H1 (cell line): ENCODE results near the gene CIITA. TPM values are rescaled to one million over a fixed set of nuclear protein-coding genes. Genes with fewer than 3 reads are reported as not detected.
A peak's percentile ranks its signal among the peaks of the same experiment; 100 is the strongest.

Experiments used
- CTCF ChIA-PET: fragments of 300-600 bp; sonication (Branson Sonifier 250); formaldehyde crosslinking; loops from one replicate; lab custom pipeline; 2021; ENCODE audit not compliant: partially characterized antibody; lab: Charles Lee
- POLR2A ChIA-PET: fragments of 300-600 bp; sonication (Branson Sonifier 250); formaldehyde crosslinking; loops from one replicate; lab custom pipeline; 2021; ENCODE audit warnings: inconsistent platforms; ENCODE audit not compliant: partially characterized antibody; lab: Charles Lee
- DNase-seq, 2 experiments: peaks; one replicate each; pipeline versions ENCODE4 v3.0.0 to v3.0.0-alpha.2; 2010 to 2022; ENCODE audit warnings: low spot score in 2 of 2, low read depth in 1 of 2, mixed read lengths in 1 of 2
- FAIRE-seq: peaks from 2 replicates; lab custom pipeline; 2011; peaks lifted over from hg19 to GRCh38; lab: Jason Lieb, UNC
- H2AFZ ChIP-seq: 2 replicates; pipeline ENCODE4 v1.8.1; 2012; ENCODE audit warnings: low read length, inconsistent platforms
- H2AK5ac ChIP-seq: 2 replicates; pipeline ENCODE4 v1.6.1; 2013; ENCODE audit warnings: low read depth, low read length
- H2BK120ac ChIP-seq: replicated peaks from 2 replicates; pipeline ENCODE3; 2013; ENCODE audit warnings: low read depth, low read length, inconsistent platforms
- H2BK12ac ChIP-seq: 2 replicates; pipeline ENCODE4 v1.6.1; 2013; ENCODE audit warnings: low read depth, low read length
- H2BK15ac ChIP-seq: 2 replicates; pipeline ENCODE4 v1.6.1; 2013; ENCODE audit warnings: low read length
- H2BK20ac ChIP-seq: 2 replicates; pipeline ENCODE4 v1.6.1; 2013; ENCODE audit warnings: low read length
- H2BK5ac ChIP-seq: 2 replicates; pipeline ENCODE4 v1.6.1; 2013; ENCODE audit warnings: low read depth, low read length
- H3K14ac ChIP-seq: 2 replicates; pipeline ENCODE4 v1.6.1; 2013; ENCODE audit warnings: inconsistent platforms; ENCODE audit not compliant: insufficient read length
- H3K18ac ChIP-seq: 2 replicates; pipeline ENCODE4 v1.6.1; 2013; ENCODE audit warnings: low read length; ENCODE audit errors: extremely low read depth
- H3K23ac ChIP-seq: 2 replicates; pipeline ENCODE4 v1.6.1; 2013; ENCODE audit warnings: inconsistent platforms; ENCODE audit not compliant: insufficient read length
- H3K23me2 ChIP-seq: 2 replicates; pipeline ENCODE4 v1.6.1; 2013; ENCODE audit warnings: low read depth, low read length
- H3K27ac ChIP-seq: 2 replicates; pipeline ENCODE4 v1.6.1; 2011; ENCODE audit warnings: low read depth, low read length, inconsistent platforms
- H3K27me3 ChIP-seq, 4 experiments: replicated peaks in 1 of 4; 1 replicate in 1 of 4; 2 replicates in 3 of 4; pipeline versions ENCODE4 v1.6.1 to v1.8.1; 2011 to 2013; ENCODE audit warnings: low read length in 3 of 4, mild to moderate bottlenecking in 3 of 4, inconsistent platforms in 2 of 4, mixed read lengths in 2 of 4, moderate library complexity in 1 of 4; ENCODE audit not compliant: control insufficient read depth in 3 of 4, insufficient read depth in 3 of 4; ENCODE audit errors: extremely low read depth in 1 of 4
- H3K36me3 ChIP-seq, 4 experiments: 2 replicates each; pipeline versions ENCODE4 v1.6.1 to v1.8.1; 2011 to 2013; ENCODE audit warnings: mild to moderate bottlenecking in 4 of 4, low read length in 3 of 4, moderate library complexity in 2 of 4, control low read depth in 1 of 4, inconsistent platforms in 1 of 4; ENCODE audit not compliant: insufficient read depth in 4 of 4, control insufficient read depth in 2 of 4
- H3K4ac ChIP-seq: replicated peaks from 2 replicates; pipeline ENCODE3; 2013; ENCODE audit warnings: low read length, low read depth, mixed read lengths, inconsistent platforms; ENCODE audit not compliant: insufficient read length
- H3K4me1 ChIP-seq, 4 experiments: replicated peaks in 1 of 4; 1 replicate in 1 of 4; 2 replicates in 3 of 4; pipeline versions ENCODE4 v1.6.1 to v1.8.1; 2011 to 2013; ENCODE audit warnings: low read length in 3 of 4, inconsistent platforms in 2 of 4, mixed read lengths in 1 of 4; ENCODE audit not compliant: insufficient read depth in 4 of 4, control insufficient read depth in 3 of 4
- H3K4me2 ChIP-seq, 2 experiments: 2 replicates each; pipeline versions ENCODE4 v1.6.1 to v1.8.1; 2011 to 2013; ENCODE audit warnings: low read depth in 2 of 2, low read length in 2 of 2, control low read depth in 1 of 2, inconsistent platforms in 1 of 2, mild to moderate bottlenecking in 1 of 2; ENCODE audit not compliant: insufficient read depth in 1 of 2
- H3K4me3 ChIP-seq, 4 experiments: fragments of 200-600, 300-600 bp in 1 of 4; sonication (generic), shearing (Covaris generic), sonication (Bioruptor Twin) in 1 of 4; 2 replicates each; pipeline versions ENCODE4 v1.5.1 to v1.8.1; 2011 to 2016; ENCODE audit warnings: low read length in 4 of 4, low read depth in 3 of 4, control low read depth in 2 of 4, inconsistent platforms in 2 of 4, mild to moderate bottlenecking in 2 of 4, mixed read lengths in 1 of 4, moderate library complexity in 1 of 4; ENCODE audit not compliant: insufficient read depth in 2 of 4; ENCODE audit errors: extremely low read depth in 1 of 4
- H3K56ac ChIP-seq: replicated peaks from 2 replicates; pipeline ENCODE3; 2013; ENCODE audit warnings: low read depth, mild to moderate bottlenecking, mixed read lengths, low read length, inconsistent platforms; ENCODE audit not compliant: insufficient read length
- H3K79me1 ChIP-seq: 2 replicates; pipeline ENCODE4 v1.6.1; 2013; ENCODE audit warnings: low read depth, low read length, control low read depth
- H3K79me2 ChIP-seq, 2 experiments: 2 replicates each; pipeline versions ENCODE4 v1.6.1 to v1.8.1; 2012 to 2013; ENCODE audit warnings: low read length in 2 of 2, mild to moderate bottlenecking in 2 of 2, inconsistent platforms in 1 of 2; ENCODE audit not compliant: insufficient read depth in 2 of 2, control insufficient read depth in 1 of 2
- H3K9ac ChIP-seq, 4 experiments: replicated peaks in 1 of 4; 1 replicate in 1 of 4; 2 replicates in 3 of 4; pipeline versions ENCODE4 v1.6.1 to v1.8.1; 2011 to 2013; ENCODE audit warnings: low read depth in 3 of 4, low read length in 3 of 4, control low read depth in 2 of 4, mild to moderate bottlenecking in 2 of 4, moderate library complexity in 2 of 4, inconsistent platforms in 1 of 4; ENCODE audit errors: extremely low read depth in 1 of 4
- H3K9me3 ChIP-seq, 2 experiments: 2 replicates each; pipeline versions ENCODE4 v1.6.1 to v1.8.1; 2012 to 2013; ENCODE audit warnings: mild to moderate bottlenecking in 2 of 2, moderate library complexity in 2 of 2, control low read depth in 1 of 2, inconsistent platforms in 1 of 2, low read depth in 1 of 2, low read length in 1 of 2, mixed read lengths in 1 of 2; ENCODE audit not compliant: insufficient read depth in 2 of 2
- H4K20me1 ChIP-seq, 2 experiments: replicated peaks in 1 of 2; 2 replicates each; pipeline versions ENCODE3 to v1.8.1; 2011 to 2013; ENCODE audit warnings: inconsistent platforms in 2 of 2, low read length in 2 of 2, mild to moderate bottlenecking in 1 of 2; ENCODE audit not compliant: insufficient read depth in 2 of 2, control insufficient read depth in 1 of 2
- H4K5ac ChIP-seq: 2 replicates; pipeline ENCODE4 v1.6.1; 2013; ENCODE audit warnings: low read length, low read depth, mixed read lengths, inconsistent platforms; ENCODE audit not compliant: insufficient read length
- H4K8ac ChIP-seq: 2 replicates; pipeline ENCODE4 v1.8.0; 2013; ENCODE audit warnings: mild to moderate bottlenecking, moderate library complexity, low read length, inconsistent platforms; ENCODE audit not compliant: insufficient read depth; ENCODE audit errors: extremely low read depth
- H4K91ac ChIP-seq: replicated peaks from 2 replicates; pipeline ENCODE3; 2013; ENCODE audit warnings: low read length, mixed read lengths, inconsistent platforms; ENCODE audit not compliant: insufficient read length
- CHD2 ChIP-seq: IDR thresholded peaks from 2 replicates; pipeline ENCODE4 v1.6.1; 2012; ENCODE audit warnings: low read length, improper control_type of control experiment
- CREB1 ChIP-seq: IDR thresholded peaks from 2 replicates; pipeline ENCODE4 v1.6.1; 2012; ENCODE audit warnings: inconsistent platforms
- MAX ChIP-seq: IDR thresholded peaks from 2 replicates; pipeline ENCODE4 v1.6.1; 2012; ENCODE audit warnings: inconsistent platforms
- NANOG ChIP-seq: IDR thresholded peaks from 2 replicates; pipeline ENCODE4 v1.6.1; 2011; ENCODE audit warnings: low read length, low read depth, mild to moderate bottlenecking, inconsistent platforms; ENCODE audit not compliant: insufficient read depth, poor library complexity, severe bottlenecking
- PHF8 ChIP-seq: fragments of 200-600 bp; sonication (generic); conservative IDR thresholded peaks from 2 replicates; pipeline ENCODE4 v1.7.1; 2012; ENCODE audit warnings: low read depth, mild to moderate bottlenecking, inconsistent platforms, low read length, moderate library complexity
- POLR2A ChIP-seq, 2 experiments: IDR thresholded peaks; 1 replicate in 1 of 2; 2 replicates in 1 of 2; pipeline ENCODE4 v1.6.1; 2011; ENCODE audit warnings: low read depth in 2 of 2, low read length in 2 of 2, mild to moderate bottlenecking in 2 of 2; ENCODE audit errors: control extremely low read depth in 1 of 2
- SIRT6 ChIP-seq: IDR thresholded peaks from one replicate; pipeline ENCODE4 v1.7.1; 2012; ENCODE audit warnings: low read length, inconsistent platforms
- SP2 ChIP-seq: IDR thresholded peaks from 2 replicates; pipeline ENCODE4 v1.6.1; 2012; ENCODE audit warnings: mild to moderate bottlenecking, low read length, inconsistent platforms
- TAF7 ChIP-seq: optimal IDR thresholded peaks from 2 replicates; pipeline ENCODE3; 2011; ENCODE audit warnings: low read depth, mild to moderate bottlenecking, inconsistent platforms, low read length, moderate library complexity, borderline replicate concordance
- TEAD4 ChIP-seq: IDR thresholded peaks from 2 replicates; pipeline ENCODE4 v1.6.1; 2012; ENCODE audit warnings: low read depth, low read length, inconsistent platforms, mixed read lengths
- YY1 ChIP-seq: IDR thresholded peaks from 2 replicates; pipeline ENCODE4 v1.6.1; 2011; ENCODE audit warnings: low read depth, mild to moderate bottlenecking, low read length
- WGBS, 2 experiments: shearing (Covaris generic) in 1 of 2; methylation state at CpG; one replicate each; pipeline versions ENCODE4 v1.1.6 to v1.1.7; 2013 to 2015; ENCODE audit warnings: low lambda C conversion rate in 2 of 2, mixed read lengths in 2 of 2, inconsistent platforms in 1 of 2, low coverage in 1 of 2, missing lambda C conversion rate in 1 of 2; ENCODE audit not compliant: insufficient replicate concordance in 2 of 2, insufficient coverage in 1 of 2, insufficient read length in 1 of 2; ENCODE audit errors: extremely low coverage in 1 of 2, missing lambda C conversion rate in 1 of 2; 5-methylcytosine and 5-hydroxymethylcytosine counted together
- polyA plus RNA-seq, 7 experiments: library from polyadenylated mRNA; depleted of rRNA in 3 of 7; stranded (reverse) in 5 of 7; unstranded in 2 of 7; fragments of >200 nt in 5 of 7; fragments of 200-250 nt in 2 of 7; gene quantifications; 1 replicate in 5 of 7; 2 replicates in 1 of 7; 4 replicates in 1 of 7; pipeline versions ENCODE4 v1.2.1 to v1.2.3, GENCODE V29; 2011 to 2013; ENCODE audit warnings: missing spikeins in 2 of 7, mixed read lengths in 2 of 7
- total RNA-seq: library from RNA; stranded (reverse); fragmentation: NEBNext Ultra II Directional; extraction: Animal tissue kit (Norgen Biotek cat#: 25700); gene quantifications from 2 replicates; pipeline ENCODE4 v1.2.1, GENCODE V29; 2021

The CIITA gene
- total and polyA plus RNA-seq, 2 of the 8 experiments (the other 6 are each of a cell fraction or from before 2014, with no cell fraction given), result 0.07 to 0.17 TPM

DNA sequence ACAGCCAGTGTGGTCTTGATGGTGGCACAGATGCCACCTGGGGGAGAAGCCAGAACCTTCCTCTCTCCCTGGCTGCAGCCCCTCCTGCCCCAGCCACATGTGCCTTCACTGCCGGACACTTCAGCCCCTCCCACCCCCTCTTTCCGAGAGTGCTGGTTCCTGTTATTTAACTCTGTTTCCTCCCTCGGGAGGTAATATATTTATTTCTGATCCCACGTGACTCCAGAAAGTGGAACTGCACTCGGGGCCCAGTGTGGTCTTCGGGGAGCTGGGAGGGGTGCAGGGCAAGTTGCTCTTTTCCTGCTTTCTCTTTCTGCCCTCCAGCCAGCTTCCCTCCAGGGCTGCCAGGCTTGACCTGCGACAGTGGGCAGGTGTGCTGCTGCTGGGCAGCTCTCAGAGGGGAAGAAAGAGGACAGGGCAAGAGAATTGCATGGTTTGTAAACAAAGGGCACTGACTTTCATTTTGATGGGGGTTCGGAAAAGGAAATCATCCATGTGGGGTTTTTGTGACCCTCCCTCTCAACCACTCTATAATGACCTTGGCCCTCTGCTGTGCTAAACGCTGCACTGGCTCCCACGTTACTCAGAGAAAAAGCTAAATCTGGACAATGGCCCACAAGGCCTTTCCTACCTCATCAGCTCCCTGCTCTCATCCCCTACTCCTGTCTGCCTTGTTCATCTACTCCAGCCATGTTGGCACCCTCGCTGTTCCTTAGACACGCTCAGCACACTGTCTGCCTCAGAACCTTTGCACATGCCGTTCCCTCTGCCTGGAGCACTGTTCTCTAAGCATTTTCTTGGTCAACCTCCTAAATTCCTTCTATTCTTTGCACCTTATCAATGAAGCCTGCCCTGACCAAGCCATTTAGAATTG is 8.2 kb upstream of the CIITA start:
- Histone ChIP-seq H3K4me2 (no peak overlapping the region), H3K9ac (no peak overlapping the region), H4K8ac (no peak overlapping the region), H2AK5ac (no peak overlapping the region), H2BK120ac (no peak overlapping the region), H3K4me1 (peaks cover 0 to 2% (median 0%) of the 10 kb centered on the region in 4 experiments; a peak in 1 of 7 replicates), H2BK15ac (peak overlapping the region; percentile 81; the same call in 1 of the 2 replicates), H2BK5ac (no peak overlapping the region), H4K20me1 (no peaks in the 10 kb centered on the region), H3K14ac (no peak overlapping the region), H3K27me3 (no peaks in the 10 kb centered on the region), H3K9me3 (no peaks in the 10 kb centered on the region), H2BK12ac (no peak overlapping the region), H3K79me2 (no peaks in the 10 kb centered on the region), H3K27ac (no peak overlapping the region), H3K18ac (no peak overlapping the region)
- no peak for DNase-seq
- CTCF ChIA-PET, result interaction anchor here (0.7 kb wide), 2 partner anchors 11 to 32 kb away, joined by 3 to 5 read pairs; no protein-coding TSS in a partner anchor
- TF ChIP-seq POLR2A (IDR thresholded peaks at IDR 0.05; ENCODE audit: control extremely low read depth in 1 of 2, low read depth in 2 of 2, low read length in 2 of 2) (no peak), TEAD4 (no peak), MAX (no peak), NANOG (no peak), YY1 (no peak), SP2 (no peak), SIRT6 (no peak), PHF8 (no peak), CREB1 (no peak), TAF7 (no peak), CHD2 (no peak)
- TF ChIP-seq, all 59 proteins: peak for 0
- FAIRE-seq, result no peak
- no peak overlapping the region for H2BK20ac ChIP-seq
- H4K91ac ChIP-seq, result no peak overlapping the region
- H3K56ac ChIP-seq, result no peak overlapping the region
- no peaks in the 10 kb centered on the region for H3K36me3 ChIP-seq
- no peaks in the 10 kb centered on the region for H3K79me1 ChIP-seq
- H3K23me2 ChIP-seq, result no peaks in the 10 kb centered on the region; the same call in 1 of the 2 replicates
- H3K4ac ChIP-seq, result no peak overlapping the region
- POLR2A ChIA-PET, result interaction anchor here (1.2 kb wide), 1 partner anchor 10 kb away, joined by 4 read pairs; no protein-coding TSS in a partner anchor
- H2AFZ ChIP-seq, result no peak overlapping the region
- no peak overlapping the region for H4K5ac ChIP-seq
- H3K4me3 ChIP-seq, result no peak overlapping the region
- no peak overlapping the region for H3K23ac ChIP-seq
- WGBS, 2 experiments, result 83% methylated on average over 13 of the region's 13 CpGs; no CpG with 5 or more reads in 1 of the 2 experiments
